SK-N-SH (cell line): ENCODE results near the gene CSNK2A3. TPM values are rescaled to one million over a fixed set of nuclear protein-coding genes. Genes with fewer than 3 reads are reported as not detected.

Experiments used
- CTCF ChIA-PET: fragments of 300-600, 350-600 bp; formaldehyde crosslinking; extraction: SDS; loops from one replicate; lab custom pipeline; 2021; lab: Yijun Ruan, JAX
- POLR2A ChIA-PET: fragments of 350-600 bp; sonication (Branson Sonifier 250); formaldehyde crosslinking; extraction: SDS; loops from one replicate; lab custom pipeline; 2020; ENCODE audit warnings: antibody characterized with exemption, inconsistent platforms; lab: Yijun Ruan, JAX
- DNase-seq: peaks from one replicate; pipeline ENCODE4 v3.0.0; 2012
- H2AFZ ChIP-seq: fragments of 200-600 bp; sonication (generic); 2 replicates; pipeline ENCODE4 v1.8.1; 2016; ENCODE audit warnings: antibody characterized with exemption, mild to moderate bottlenecking, low read depth
- H3F3A ChIP-seq: fragments of 200-600 bp; sonication (generic); replicated peaks from 2 replicates; pipeline ENCODE3; 2016; ENCODE audit warnings: antibody characterized with exemption, mild to moderate bottlenecking; ENCODE audit not compliant: insufficient read depth
- H3K27ac ChIP-seq, 2 experiments: fragments of 200-500 bp in 1 of 2; fragments of 200-600 bp in 1 of 2; sonication (Bioruptor generic) in 1 of 2; sonication (generic), shearing (Covaris generic) in 1 of 2; 2 replicates each; pipeline versions ENCODE4 v1.5.1 to v1.6.1; 2014 to 2016; ENCODE audit warnings: low read depth in 2 of 2, inconsistent platforms in 1 of 2, low read length in 1 of 2, mild to moderate bottlenecking in 1 of 2, mixed read lengths in 1 of 2
- H3K27me3 ChIP-seq: fragments of 200-600 bp; sonication (generic), shearing (Covaris generic); 2 replicates; pipeline ENCODE4 v1.6.1; 2016; ENCODE audit warnings: mixed run types; ENCODE audit not compliant: insufficient read depth
- H3K36me3 ChIP-seq, 2 experiments: fragments of 200-500 bp in 1 of 2; fragments of 200-600 bp in 1 of 2; sonication (Bioruptor generic) in 1 of 2; sonication (generic) in 1 of 2; replicated peaks in 1 of 2; 2 replicates each; pipeline versions ENCODE3 to v1.5.1; 2014 to 2016; ENCODE audit warnings: low read length in 1 of 2, mild to moderate bottlenecking in 1 of 2; ENCODE audit not compliant: insufficient read depth in 2 of 2, control insufficient read depth in 1 of 2
- H3K4me1 ChIP-seq, 2 experiments: fragments of 200-500 bp in 1 of 2; fragments of 200-600 bp in 1 of 2; sonication (Bioruptor generic) in 1 of 2; sonication (generic), shearing (Covaris generic) in 1 of 2; 2 replicates each; pipeline versions ENCODE4 v1.5.1 to v1.6.1; 2014 to 2016; ENCODE audit warnings: low read depth in 1 of 2, low read length in 1 of 2, mixed run types in 1 of 2; ENCODE audit not compliant: insufficient read depth in 2 of 2, control insufficient read depth in 1 of 2
- H3K4me2 ChIP-seq: fragments of 200-600 bp; sonication (generic), shearing (Covaris generic); 2 replicates; pipeline ENCODE4 v1.6.1; 2017; ENCODE audit warnings: mixed run types
- H3K4me3 ChIP-seq, 2 experiments: fragments of 200-500 bp in 1 of 2; fragments of 200-600 bp in 1 of 2; sonication (Bioruptor generic) in 1 of 2; sonication (generic), shearing (Covaris generic) in 1 of 2; 2 replicates each; pipeline versions ENCODE4 v1.5.1 to v1.8.1; 2014 to 2016; ENCODE audit warnings: low read depth in 2 of 2, inconsistent platforms in 1 of 2, low read length in 1 of 2, mild to moderate bottlenecking in 1 of 2, mixed read lengths in 1 of 2, moderate library complexity in 1 of 2
- H3K79me2 ChIP-seq: fragments of 200-600 bp; sonication (generic); 2 replicates; pipeline ENCODE4 v1.8.1; 2017; ENCODE audit warnings: mild to moderate bottlenecking; ENCODE audit not compliant: insufficient read depth
- H3K9ac ChIP-seq: fragments of 200-600 bp; sonication (generic); 2 replicates; pipeline ENCODE4 v1.6.1; 2017; ENCODE audit warnings: mixed run types
- H3K9me2 ChIP-seq: fragments of 200-600 bp; sonication (generic); 2 replicates; pipeline ENCODE4 v1.6.1; 2017; ENCODE audit warnings: mixed run types
- H3K9me3 ChIP-seq: fragments of 200-600 bp; sonication (generic); 2 replicates; pipeline ENCODE4 v1.6.1; 2017; ENCODE audit warnings: mixed run types, mild to moderate bottlenecking, moderate library complexity
- H4K20me1 ChIP-seq: fragments of 200-600 bp; sonication (generic); 2 replicates; pipeline ENCODE4 v1.6.1; 2017; ENCODE audit warnings: mild to moderate bottlenecking, mixed run types; ENCODE audit not compliant: insufficient read depth
- CHD2 ChIP-seq: fragments of 150-350 bp; IDR thresholded peaks from 2 replicates; pipeline ENCODE4 v1.6.1; 2018; ENCODE audit warnings: low read length; ENCODE audit not compliant: partially characterized antibody
- ELF1 ChIP-seq: IDR thresholded peaks from 2 replicates; pipeline ENCODE4 v1.4.0; 2012
- EP300 ChIP-seq, 2 experiments: IDR thresholded peaks; 2 replicates each; pipeline versions ENCODE4 v1.4.0 to v1.6.1; 2012; ENCODE audit warnings: borderline replicate concordance in 1 of 2, low read depth in 1 of 2, low read length in 1 of 2
- GABPA ChIP-seq: IDR thresholded peaks from 2 replicates; pipeline ENCODE4 v1.4.0; 2012; ENCODE audit warnings: low read depth, mild to moderate bottlenecking
- JUND ChIP-seq: IDR thresholded peaks from 2 replicates; pipeline ENCODE4 v1.4.0; 2012
- MAX ChIP-seq: IDR thresholded peaks from 2 replicates; pipeline ENCODE4 v1.4.0; 2012; ENCODE audit warnings: low read depth
- NFIC ChIP-seq: IDR thresholded peaks from 2 replicates; pipeline ENCODE4 v1.4.0; 2012; ENCODE audit warnings: borderline replicate concordance
- PBX3 ChIP-seq: IDR thresholded peaks from 2 replicates; pipeline ENCODE4; 2012
- RCOR1 ChIP-seq: fragments of 150-350 bp; IDR thresholded peaks from 2 replicates; pipeline ENCODE4 v1.6.1; 2017; ENCODE audit warnings: antibody characterized with exemption, low read length
- RFX5 ChIP-seq: IDR thresholded peaks from 2 replicates; pipeline ENCODE4 v1.6.1; 2012; ENCODE audit warnings: mild to moderate bottlenecking, improper control_type of control experiment, low read length
- RXRA ChIP-seq: IDR thresholded peaks from 2 replicates; pipeline ENCODE4 v1.4.0; 2012; ENCODE audit warnings: low read depth, mild to moderate bottlenecking, borderline replicate concordance
- SMC3 ChIP-seq: IDR thresholded peaks from 2 replicates; pipeline ENCODE4 v1.6.1; 2012; ENCODE audit warnings: low read depth, low read length, improper control_type of control experiment
- TCF12 ChIP-seq: IDR thresholded peaks from 2 replicates; pipeline ENCODE4 v1.4.0; 2012
- TEAD4 ChIP-seq: IDR thresholded peaks from 2 replicates; pipeline ENCODE4 v1.4.0; 2012; ENCODE audit warnings: mild to moderate bottlenecking, borderline replicate concordance; ENCODE audit not compliant: insufficient read depth
- YY1 ChIP-seq: IDR thresholded peaks from 2 replicates; pipeline ENCODE4 v1.4.0; 2012; ENCODE audit warnings: low read depth, mild to moderate bottlenecking
- WGBS: methylation state at CpG from one replicate; pipeline ENCODE4 v1.1.6; 2017; ENCODE audit warnings: low lambda C conversion rate; 5-methylcytosine and 5-hydroxymethylcytosine counted together
- polyA plus RNA-seq, 3 experiments: library from polyadenylated mRNA; depleted of rRNA; stranded (reverse); fragments of >200 nt; gene quantifications; 2 replicates each; pipeline ENCODE4 v1.2.3, GENCODE V29; 2012
- TF ChIP-seq, protein P1 (sequence below): fragments of 200-600 bp; sonication (generic); IDR thresholded peaks from 2 replicates; pipeline ENCODE4 v1.6.1; 2017; ENCODE audit warnings: antibody characterized with exemption, mild to moderate bottlenecking, moderate library complexity
- TF ChIP-seq, protein P2 (sequence below): fragments of 150-350 bp; IDR thresholded peaks from 2 replicates; pipeline ENCODE4 v1.6.1; 2016; ENCODE audit warnings: mild to moderate bottlenecking, low read depth, low read length
- TF ChIP-seq, protein P3 (sequence below): fragments of 150-350 bp; IDR thresholded peaks from 2 replicates; pipeline ENCODE4 v1.6.1; 2017; ENCODE audit warnings: antibody characterized with exemption, low read length, low read depth, borderline replicate concordance

Gene CSNK2A3
- polyA plus RNA-seq, 1 of the 3 experiments (the other 2 are of a cell fraction) = 0.31 TPM

GRCh38 chr11:11345099-11345498 lies 8.0 kb downstream of the CSNK2A3 start:
- no peaks in the 10 kb centered on the region for H3K9me3 ChIP-seq

DNA sequence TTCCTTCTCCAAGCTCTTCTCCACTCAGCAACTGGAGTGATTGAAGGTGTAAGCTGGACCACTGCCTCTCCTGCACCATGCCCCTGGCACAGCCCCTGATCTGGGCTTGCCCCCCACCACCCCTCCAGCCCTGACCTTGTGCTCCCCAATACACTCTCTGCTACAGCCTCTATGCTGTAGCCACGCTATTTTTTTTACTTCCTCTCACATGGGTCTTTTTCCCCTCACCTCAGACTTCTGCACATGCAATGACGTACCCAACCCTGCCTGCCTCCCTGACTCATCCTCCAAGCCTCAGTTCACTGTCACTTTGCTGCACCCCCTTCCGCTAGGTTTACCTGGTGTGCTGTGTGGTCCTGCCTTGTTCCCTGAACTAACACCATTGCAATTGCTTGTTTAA lies 9.0 kb downstream of the CSNK2A3 start:
- ChIA-PET CTCF (no interaction called here), POLR2A (no interaction called here)
- Histone ChIP-seq H3K9me2 (no peaks in the 10 kb centered on the region), H3K4me1 (no peaks in the 10 kb centered on the region), H3K27ac (no peak overlapping the region), H3K9me3 (no peaks in the 10 kb centered on the region), H4K20me1 (no peaks in the 10 kb centered on the region), H3K4me2 (no peak overlapping the region), H3F3A (no peaks in the 10 kb centered on the region), H3K27me3 (no peaks in the 10 kb centered on the region), H2AFZ (no peak overlapping the region), H3K79me2 (no peaks in the 10 kb centered on the region)
- WGBS = 44% methylated on average over 3 of the region's 3 CpGs
- no peak for DNase-seq
- TF ChIP-seq NFIC = no peak
- TF ChIP-seq JUND = no peak
- no peak for TF ChIP-seq SMC3
- TF ChIP-seq GABPA = no peak
- TF ChIP-seq EP300 (IDR thresholded peaks at IDR 0.05; ENCODE audit: borderline replicate concordance in 1 of 2, low read depth in 1 of 2, low read length in 1 of 2) = no peak
- no peak for TF ChIP-seq YY1
- TF ChIP-seq, protein P1, sequence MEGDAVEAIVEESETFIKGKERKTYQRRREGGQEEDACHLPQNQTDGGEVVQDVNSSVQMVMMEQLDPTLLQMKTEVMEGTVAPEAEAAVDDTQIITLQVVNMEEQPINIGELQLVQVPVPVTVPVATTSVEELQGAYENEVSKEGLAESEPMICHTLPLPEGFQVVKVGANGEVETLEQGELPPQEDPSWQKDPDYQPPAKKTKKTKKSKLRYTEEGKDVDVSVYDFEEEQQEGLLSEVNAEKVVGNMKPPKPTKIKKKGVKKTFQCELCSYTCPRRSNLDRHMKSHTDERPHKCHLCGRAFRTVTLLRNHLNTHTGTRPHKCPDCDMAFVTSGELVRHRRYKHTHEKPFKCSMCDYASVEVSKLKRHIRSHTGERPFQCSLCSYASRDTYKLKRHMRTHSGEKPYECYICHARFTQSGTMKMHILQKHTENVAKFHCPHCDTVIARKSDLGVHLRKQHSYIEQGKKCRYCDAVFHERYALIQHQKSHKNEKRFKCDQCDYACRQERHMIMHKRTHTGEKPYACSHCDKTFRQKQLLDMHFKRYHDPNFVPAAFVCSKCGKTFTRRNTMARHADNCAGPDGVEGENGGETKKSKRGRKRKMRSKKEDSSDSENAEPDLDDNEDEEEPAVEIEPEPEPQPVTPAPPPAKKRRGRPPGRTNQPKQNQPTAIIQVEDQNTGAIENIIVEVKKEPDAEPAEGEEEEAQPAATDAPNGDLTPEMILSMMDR = no peak
- no peak for TF ChIP-seq RFX5
- TF ChIP-seq, protein P2, sequence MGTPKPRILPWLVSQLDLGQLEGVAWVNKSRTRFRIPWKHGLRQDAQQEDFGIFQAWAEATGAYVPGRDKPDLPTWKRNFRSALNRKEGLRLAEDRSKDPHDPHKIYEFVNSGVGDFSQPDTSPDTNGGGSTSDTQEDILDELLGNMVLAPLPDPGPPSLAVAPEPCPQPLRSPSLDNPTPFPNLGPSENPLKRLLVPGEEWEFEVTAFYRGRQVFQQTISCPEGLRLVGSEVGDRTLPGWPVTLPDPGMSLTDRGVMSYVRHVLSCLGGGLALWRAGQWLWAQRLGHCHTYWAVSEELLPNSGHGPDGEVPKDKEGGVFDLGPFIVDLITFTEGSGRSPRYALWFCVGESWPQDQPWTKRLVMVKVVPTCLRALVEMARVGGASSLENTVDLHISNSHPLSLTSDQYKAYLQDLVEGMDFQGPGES = no peak
- no peak for TF ChIP-seq TEAD4
- TF ChIP-seq, all 33 proteins: peak for 0
- H3K9ac ChIP-seq = no peak overlapping the region
- no peak overlapping the region for H3K4me3 ChIP-seq
- H3K36me3 ChIP-seq = no peaks in the 10 kb centered on the region

More at GRCh38 chr11:11345099-11345498, 8.0 kb downstream of the CSNK2A3 start:
- TF ChIP-seq ELF1 (no peak), MAX (no peak), PBX3 (no peak), TCF12 (no peak), CHD2 (no peak), GABPA (no peak), RXRA (no peak), RCOR1 (no peak), TEAD4 (no peak), YY1 (no peak), NFIC (no peak)
- TF ChIP-seq, protein P3, sequence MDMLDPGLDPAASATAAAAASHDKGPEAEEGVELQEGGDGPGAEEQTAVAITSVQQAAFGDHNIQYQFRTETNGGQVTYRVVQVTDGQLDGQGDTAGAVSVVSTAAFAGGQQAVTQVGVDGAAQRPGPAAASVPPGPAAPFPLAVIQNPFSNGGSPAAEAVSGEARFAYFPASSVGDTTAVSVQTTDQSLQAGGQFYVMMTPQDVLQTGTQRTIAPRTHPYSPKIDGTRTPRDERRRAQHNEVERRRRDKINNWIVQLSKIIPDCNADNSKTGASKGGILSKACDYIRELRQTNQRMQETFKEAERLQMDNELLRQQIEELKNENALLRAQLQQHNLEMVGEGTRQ = no peak
- Histone ChIP-seq H3K27me3 (no peaks in the 10 kb centered on the region), H3K4me2 (no peak overlapping the region), H3K27ac (no peak overlapping the region), H3K4me1 (peaks cover 0 to 1% of the 10 kb centered on the region in 2 experiments; a peak in 1 of 4 replicates), H3F3A (no peaks in the 10 kb centered on the region), H3K9me2 (no peaks in the 10 kb centered on the region), H2AFZ (no peak overlapping the region), H3K36me3 (no peaks in the 10 kb centered on the region), H3K79me2 (no peaks in the 10 kb centered on the region), H4K20me1 (no peaks in the 10 kb centered on the region), H3K4me3 (no peak overlapping the region), H3K9ac (no peak overlapping the region)
- POLR2A ChIA-PET = no interaction called here
- no peak for DNase-seq
- WGBS = 41% methylated on average over 1 of the region's 1 CpG
- CTCF ChIA-PET = interaction anchor here (1.8 kb wide), 1 partner anchor 12 kb away, joined by 5 read pairs; no protein-coding TSS in a partner anchor
